ENCODE results near the gene OMP.

The OMP gene

DNA sequence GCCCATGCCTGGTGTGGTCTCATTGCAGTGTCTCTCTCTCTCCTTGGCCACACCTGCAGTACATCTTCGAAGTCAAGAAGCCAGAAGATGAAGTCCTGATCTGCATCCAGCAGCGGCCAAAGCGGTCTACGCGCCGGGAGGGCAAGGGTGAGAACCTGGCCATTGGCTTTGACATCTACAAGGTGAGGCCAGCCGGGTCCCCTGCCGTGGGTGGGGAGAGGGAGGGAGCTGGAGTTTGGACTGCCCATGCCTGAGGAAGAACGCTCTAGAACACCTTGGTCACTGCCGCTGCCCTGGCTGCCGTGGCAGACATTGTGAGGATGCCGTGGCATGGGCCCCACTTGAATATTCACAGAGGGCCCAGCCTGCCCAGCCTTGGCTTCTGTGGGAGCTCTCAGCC, 16.3 kb downstream of the OMP start:
- H3K4me1 ChIP-seq (ENCODE audit: control insufficient read depth, insufficient read depth, low read length), result no peaks in the 10 kb centered on the region
- TF ChIP-seq, protein P1, sequence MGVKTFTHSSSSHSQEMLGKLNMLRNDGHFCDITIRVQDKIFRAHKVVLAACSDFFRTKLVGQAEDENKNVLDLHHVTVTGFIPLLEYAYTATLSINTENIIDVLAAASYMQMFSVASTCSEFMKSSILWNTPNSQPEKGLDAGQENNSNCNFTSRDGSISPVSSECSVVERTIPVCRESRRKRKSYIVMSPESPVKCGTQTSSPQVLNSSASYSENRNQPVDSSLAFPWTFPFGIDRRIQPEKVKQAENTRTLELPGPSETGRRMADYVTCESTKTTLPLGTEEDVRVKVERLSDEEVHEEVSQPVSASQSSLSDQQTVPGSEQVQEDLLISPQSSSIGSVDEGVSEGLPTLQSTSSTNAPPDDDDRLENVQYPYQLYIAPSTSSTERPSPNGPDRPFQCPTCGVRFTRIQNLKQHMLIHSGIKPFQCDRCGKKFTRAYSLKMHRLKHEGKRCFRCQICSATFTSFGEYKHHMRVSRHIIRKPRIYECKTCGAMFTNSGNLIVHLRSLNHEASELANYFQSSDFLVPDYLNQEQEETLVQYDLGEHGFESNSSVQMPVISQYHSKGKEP (tag by site-specific recombination; IDR thresholded peaks at IDR 0.05), result no peak
- TF ChIP-seq ZNF121 (tag by site-specific recombination; IDR thresholded peaks at IDR 0.05), result no peak
- TF ChIP-seq ZNF354C (tag by site-specific recombination; IDR thresholded peaks at IDR 0.05; ENCODE audit: borderline replicate concordance, low read depth), result no peak
- TF ChIP-seq ZBTB17 (tag by site-specific recombination; IDR thresholded peaks at IDR 0.05), result no peak
- TF ChIP-seq ZFP37 (tag by site-specific recombination; IDR thresholded peaks at IDR 0.05), result no peak
- TF ChIP-seq ZNF324 (tag by site-specific recombination; IDR thresholded peaks at IDR 0.05), result no peak
- TF ChIP-seq ZNF580 (tag by site-specific recombination; IDR thresholded peaks at IDR 0.05), result no peak
- TF ChIP-seq ZNF292 (tag by site-specific recombination; IDR thresholded peaks at IDR 0.05; ENCODE audit: borderline replicate concordance, low read depth), result no peak
- TF ChIP-seq, protein P2, sequence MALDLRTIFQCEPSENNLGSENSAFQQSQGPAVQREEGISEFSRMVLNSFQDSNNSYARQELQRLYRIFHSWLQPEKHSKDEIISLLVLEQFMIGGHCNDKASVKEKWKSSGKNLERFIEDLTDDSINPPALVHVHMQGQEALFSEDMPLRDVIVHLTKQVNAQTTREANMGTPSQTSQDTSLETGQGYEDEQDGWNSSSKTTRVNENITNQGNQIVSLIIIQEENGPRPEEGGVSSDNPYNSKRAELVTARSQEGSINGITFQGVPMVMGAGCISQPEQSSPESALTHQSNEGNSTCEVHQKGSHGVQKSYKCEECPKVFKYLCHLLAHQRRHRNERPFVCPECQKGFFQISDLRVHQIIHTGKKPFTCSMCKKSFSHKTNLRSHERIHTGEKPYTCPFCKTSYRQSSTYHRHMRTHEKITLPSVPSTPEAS (tag by site-specific recombination; IDR thresholded peaks at IDR 0.05), result no peak
- TF ChIP-seq ZNF530 (tag by site-specific recombination; IDR thresholded peaks at IDR 0.05; ENCODE audit: low read depth), result no peak
- TF ChIP-seq, protein P3, sequence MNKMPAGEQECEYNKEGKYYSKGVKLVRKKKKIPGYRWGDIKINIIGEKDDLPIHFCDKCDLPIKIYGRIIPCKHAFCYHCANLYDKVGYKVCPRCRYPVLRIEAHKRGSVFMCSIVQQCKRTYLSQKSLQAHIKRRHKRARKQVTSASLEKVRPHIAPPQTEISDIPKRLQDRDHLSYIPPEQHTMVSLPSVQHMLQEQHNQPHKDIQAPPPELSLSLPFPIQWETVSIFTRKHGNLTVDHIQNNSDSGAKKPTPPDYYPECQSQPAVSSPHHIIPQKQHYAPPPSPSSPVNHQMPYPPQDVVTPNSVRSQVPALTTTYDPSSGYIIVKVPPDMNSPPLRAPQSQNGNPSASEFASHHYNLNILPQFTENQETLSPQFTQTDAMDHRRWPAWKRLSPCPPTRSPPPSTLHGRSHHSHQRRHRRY (tag by site-specific recombination; IDR thresholded peaks at IDR 0.05), result no peak
- no peak for TF ChIP-seq ZNF433 (tag by site-specific recombination; IDR thresholded peaks at IDR 0.05; ENCODE audit: low read depth)
- no peaks in the 10 kb centered on the region for H3K9me3 ChIP-seq (ENCODE audit: control insufficient read depth, insufficient read depth, low read depth, low read length)
- H3K4me3 ChIP-seq (ENCODE audit: low read depth, low read length), result no peak overlapping the region
- H3K27ac ChIP-seq (ENCODE audit: extremely low read depth, low read depth, low read length), result no peak overlapping the region
- H3K36me3 ChIP-seq (ENCODE audit: control insufficient read depth in 2 of 2, insufficient read depth in 1 of 2, low read length in 2 of 2), result no peaks in the 10 kb centered on the region
- ChIA-PET CTCF (interaction anchor here (1.2 to 3.2 kb wide), 2 partner anchors 8 to 69 kb away, joined by 5 to 18 read pairs; partner anchors contain the start of gene MYO7A), POLR2A (no interaction called here)

- Histone ChIP-seq H3K4me3 (ENCODE audit: low read depth, low read length) (no peak overlapping the region), H3K36me3 (ENCODE audit: control insufficient read depth in 2 of 2, insufficient read depth in 1 of 2, low read length in 2 of 2) (no peaks in the 10 kb centered on the region), H3K27ac (ENCODE audit: extremely low read depth, low read depth, low read length) (no peak overlapping the region), H3K9me3 (ENCODE audit: control insufficient read depth, insufficient read depth, low read depth, low read length) (no peaks in the 10 kb centered on the region), H3K4me1 (ENCODE audit: control insufficient read depth, insufficient read depth, low read length) (no peaks in the 10 kb centered on the region)
- CTCF ChIA-PET, result interaction anchor here (3.2 kb wide), 1 partner anchor 8 kb away, joined by 18 read pairs; the partner anchor contains the start of gene MYO7A
- no peak for TF ChIP-seq PATZ1 (tag by site-specific recombination; IDR thresholded peaks at IDR 0.05)
- no peak for TF ChIP-seq ZNF302 (tag by site-specific recombination; IDR thresholded peaks at IDR 0.05; ENCODE audit: low read depth)
- no peak for TF ChIP-seq ZNF510 (tag by site-specific recombination; IDR thresholded peaks at IDR 0.05; ENCODE audit: insufficient replicate concordance)
- TF ChIP-seq ZNF26 (tag by site-specific recombination; IDR thresholded peaks at IDR 0.05), result no peak
- no peak for TF ChIP-seq ZBTB8A (tag by site-specific recombination; IDR thresholded peaks at IDR 0.05)
- TF ChIP-seq SP3 (tag by site-specific recombination; IDR thresholded peaks at IDR 0.05), result no peak
- TF ChIP-seq, protein P3 (tag by site-specific recombination; IDR thresholded peaks at IDR 0.05), result no peak
- TF ChIP-seq ZNF221 (tag by site-specific recombination; IDR thresholded peaks at IDR 0.05; ENCODE audit: borderline replicate concordance), result no peak
- no peak for TF ChIP-seq ZNF112 (tag by site-specific recombination; IDR thresholded peaks at IDR 0.05)
- TF ChIP-seq, protein P4, sequence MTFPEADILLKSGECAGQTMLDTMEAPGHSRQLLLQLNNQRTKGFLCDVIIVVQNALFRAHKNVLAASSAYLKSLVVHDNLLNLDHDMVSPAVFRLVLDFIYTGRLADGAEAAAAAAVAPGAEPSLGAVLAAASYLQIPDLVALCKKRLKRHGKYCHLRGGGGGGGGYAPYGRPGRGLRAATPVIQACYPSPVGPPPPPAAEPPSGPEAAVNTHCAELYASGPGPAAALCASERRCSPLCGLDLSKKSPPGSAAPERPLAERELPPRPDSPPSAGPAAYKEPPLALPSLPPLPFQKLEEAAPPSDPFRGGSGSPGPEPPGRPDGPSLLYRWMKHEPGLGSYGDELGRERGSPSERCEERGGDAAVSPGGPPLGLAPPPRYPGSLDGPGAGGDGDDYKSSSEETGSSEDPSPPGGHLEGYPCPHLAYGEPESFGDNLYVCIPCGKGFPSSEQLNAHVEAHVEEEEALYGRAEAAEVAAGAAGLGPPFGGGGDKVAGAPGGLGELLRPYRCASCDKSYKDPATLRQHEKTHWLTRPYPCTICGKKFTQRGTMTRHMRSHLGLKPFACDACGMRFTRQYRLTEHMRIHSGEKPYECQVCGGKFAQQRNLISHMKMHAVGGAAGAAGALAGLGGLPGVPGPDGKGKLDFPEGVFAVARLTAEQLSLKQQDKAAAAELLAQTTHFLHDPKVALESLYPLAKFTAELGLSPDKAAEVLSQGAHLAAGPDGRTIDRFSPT (tag by site-specific recombination; IDR thresholded peaks at IDR 0.05), result no peak
- no peak for TF ChIP-seq ZNF391 (tag by site-specific recombination; IDR thresholded peaks at IDR 0.05; ENCODE audit: borderline replicate concordance, low read depth)
- POLR2A ChIA-PET, result no interaction called here
These were observed 16.9 kb downstream of the OMP start for GRCh38 chr11:77119531-77119936.
